ENCODE data around the gene TSPAN7.

DNA sequence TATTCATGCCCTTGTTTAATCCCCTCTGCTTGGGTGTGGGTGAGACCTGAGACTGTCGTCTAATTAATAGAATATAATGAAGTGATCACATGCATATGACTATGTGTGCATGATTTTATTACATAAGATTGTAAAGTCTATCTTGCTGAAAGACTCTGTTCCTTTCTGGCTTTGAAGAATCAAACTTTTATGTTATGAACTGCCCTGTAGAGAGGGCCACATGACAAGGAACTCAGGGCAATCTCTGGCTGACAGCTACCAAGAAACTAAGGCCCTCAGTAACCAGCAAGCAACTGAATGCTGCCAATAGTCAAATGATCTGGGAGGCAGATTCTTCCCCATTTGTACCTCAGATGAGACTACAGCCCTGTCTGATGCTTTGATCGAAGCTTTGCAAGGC lies 13.5 kb downstream of the TSPAN7 start:
- TF ChIP-seq YY1 (IDR thresholded peaks at IDR 0.05; ENCODE audit: insufficient read depth, insufficient read length), result no peak
- TF ChIP-seq ZNF274 (IDR thresholded peaks at IDR 0.05; ENCODE audit: low read depth, low read length), result no peak
- no peak for TF ChIP-seq SUZ12 (IDR thresholded peaks at IDR 0.05; ENCODE audit: extremely low read depth, insufficient read depth, insufficient read length)
